Measurements from ENCODE around the gene RAD51B. TPM values are rescaled to one million over a fixed set of nuclear protein-coding genes. Genes with fewer than 3 reads are reported as not detected.
"Not testable (repeated sequence)": the region's sequence is repeated elsewhere in the genome, so short reads cannot be mapped to it uniquely, and the experiment has no call there.

RAD51B gene
- total RNA-seq, 2 donors from 2014 or later = 42.6 to 50.0 TPM

DNA sequence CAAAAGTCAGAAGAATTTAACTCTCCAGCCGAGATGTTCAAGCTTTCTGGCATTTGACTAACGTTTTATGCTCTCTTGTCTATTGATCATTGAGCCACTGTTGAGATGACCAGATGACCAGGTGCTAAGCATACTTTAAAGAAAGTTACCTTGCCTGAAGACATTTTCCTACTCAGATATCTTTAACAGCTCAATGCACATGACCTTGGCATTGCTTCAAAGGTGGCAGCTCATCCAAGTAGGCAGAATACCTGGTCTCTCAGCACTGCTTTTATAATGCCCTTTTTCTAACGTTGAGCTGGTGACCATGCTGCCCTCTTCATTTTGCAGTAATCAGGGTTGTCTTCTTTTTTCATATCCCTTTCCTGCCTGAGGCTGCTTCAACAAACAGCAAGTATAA is 358.1 kb downstream of the RAD51B start:
- Mint-ChIP-seq H3K27me3 (ENCODE audit: low read depth) (peaks cover 8% of the 10 kb centered on the region), H3K9me3 (no peaks in the 10 kb centered on the region), H3K27ac (no peak overlapping the region), H3K4me3 (no peak overlapping the region), H3K4me1 (ENCODE audit: low read depth) (peaks cover 23% of the 10 kb centered on the region), H3K36me3 (ENCODE audit: insufficient read depth in 2 of 2) (no peaks in the 10 kb centered on the region)
- ATAC-seq (replicated peaks in 1 of 2) (no peak), DNase-seq (no peak)

- Mint-ChIP-seq H3K4me1 (ENCODE audit: low read depth) (peaks cover 28% of the 10 kb centered on the region), H3K9me3 (no peaks in the 10 kb centered on the region), H3K27me3 (ENCODE audit: low read depth) (peaks cover 8% of the 10 kb centered on the region), H3K27ac (no peak overlapping the region), H3K4me3 (no peak overlapping the region), H3K36me3 (ENCODE audit: insufficient read depth in 2 of 2) (no peaks in the 10 kb centered on the region)
- ATAC-seq (replicated peaks in 1 of 2) = no peak
- DNase-seq = no peak
Observed at GRCh38 chr14:68178282-68178681, 358.7 kb downstream of the RAD51B start.

DNA sequence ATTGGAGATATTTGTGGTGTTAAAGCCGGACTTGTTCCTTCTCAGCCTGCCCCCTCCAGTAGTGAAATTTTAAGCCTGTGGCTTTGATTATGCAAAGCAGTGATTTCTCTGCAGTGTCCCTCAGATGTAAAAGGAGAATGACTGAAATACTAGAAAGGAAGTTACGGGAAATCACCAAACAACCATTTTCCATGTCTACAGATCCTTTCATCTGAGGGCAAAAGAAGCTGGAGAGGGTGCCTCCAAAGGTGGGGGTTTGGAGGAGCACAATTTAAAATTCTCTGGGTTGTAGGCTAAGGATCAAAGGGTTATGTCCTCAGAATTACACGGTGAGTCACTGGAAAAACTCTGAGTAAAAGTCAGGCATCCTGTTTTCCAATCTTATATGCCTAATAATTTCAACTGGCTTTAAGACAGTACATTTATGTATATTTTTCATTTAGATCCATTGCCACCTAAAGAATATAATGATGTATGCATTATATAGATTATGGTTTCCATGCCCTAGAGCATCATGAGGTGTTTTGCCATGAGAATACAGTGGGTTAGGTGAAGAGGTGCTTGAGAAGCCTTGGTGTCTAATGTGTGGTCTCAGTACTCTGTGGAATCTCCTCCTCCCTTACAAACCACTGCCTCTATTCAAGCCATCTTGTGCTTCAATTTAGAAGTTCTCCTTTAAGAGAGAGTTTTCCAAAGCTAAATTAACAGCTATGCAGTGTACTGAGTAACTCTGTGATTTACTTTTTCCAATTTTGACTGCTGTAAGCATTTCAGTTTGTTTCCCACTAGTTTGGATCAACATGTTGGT is 362.1 kb downstream of the RAD51B start:
- no peaks in the 10 kb centered on the region for H3K9me3 Mint-ChIP-seq
- H3K36me3 Mint-ChIP-seq (ENCODE audit: insufficient read depth in 2 of 2) = no peaks in the 10 kb centered on the region
- ATAC-seq (replicated peaks in 1 of 2) (peak; percentile 21 to 26), DNase-seq (no peak)
- peaks cover 8% of the 10 kb centered on the region for H3K27me3 Mint-ChIP-seq (ENCODE audit: low read depth)
- no peak overlapping the region for H3K27ac Mint-ChIP-seq
- H3K4me3 Mint-ChIP-seq = no peak overlapping the region
- H3K4me1 Mint-ChIP-seq (ENCODE audit: low read depth) = peaks cover 32% of the 10 kb centered on the region

- no peaks in the 10 kb centered on the region for H3K36me3 Mint-ChIP-seq (ENCODE audit: insufficient read depth in 2 of 2)
- peak overlapping the region; percentile 33 to 83 for H3K4me3 Mint-ChIP-seq
- H3K27ac Mint-ChIP-seq = peak overlapping the region; percentile 93
- DNase-seq = peak; percentile 6 to 10
- peak; percentile 90 to 95 for ATAC-seq (replicated peaks in 1 of 2)
- H3K9me3 Mint-ChIP-seq = no peaks in the 10 kb centered on the region
- H3K4me1 Mint-ChIP-seq (ENCODE audit: low read depth) = peaks cover 32% of the 10 kb centered on the region
- peaks cover 8% of the 10 kb centered on the region for H3K27me3 Mint-ChIP-seq (ENCODE audit: low read depth)
Observed at GRCh38 chr14:68182492-68182891, 362.9 kb downstream of the RAD51B start.

DNA sequence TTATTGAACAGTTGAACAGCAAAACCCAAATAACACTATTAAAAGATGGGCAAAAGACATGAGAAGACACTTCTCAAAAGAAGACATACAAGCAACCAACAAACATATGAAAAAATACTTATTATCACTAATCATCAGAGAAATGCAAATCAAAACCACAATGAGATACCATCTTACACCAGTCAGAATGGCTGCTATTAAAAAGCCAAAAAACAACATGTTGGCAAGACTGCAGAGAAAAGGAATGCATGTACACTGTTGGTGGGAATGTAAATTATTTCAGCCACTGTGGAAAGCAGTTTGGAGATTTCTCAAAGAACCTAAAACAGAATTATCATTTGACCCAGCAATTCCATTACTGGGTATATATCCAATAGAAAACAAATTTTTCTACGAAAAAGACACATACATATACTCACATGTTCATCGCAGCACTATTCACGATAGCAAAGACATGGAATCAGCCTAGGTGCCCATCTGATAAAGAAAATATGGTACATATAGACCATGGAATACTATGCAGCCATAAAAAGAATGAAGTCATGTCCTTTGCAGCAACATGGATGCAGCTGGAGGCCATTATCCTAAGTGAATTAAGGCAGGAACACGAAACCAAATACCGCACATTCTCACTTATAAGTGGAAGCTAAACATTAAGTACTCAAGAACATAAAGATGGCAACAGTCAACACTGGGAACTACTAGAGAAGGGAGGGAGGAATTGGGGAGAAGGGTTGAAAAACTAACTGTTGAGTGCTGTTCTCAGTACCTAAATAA is 367.1 kb downstream of the RAD51B start:
- ATAC-seq (replicated peaks in 1 of 2); H3K4me3 Mint-ChIP-seq; DNase-seq; H3K9me3 Mint-ChIP-seq; H3K27ac Mint-ChIP-seq; H3K36me3 Mint-ChIP-seq (ENCODE audit: insufficient read depth in 2 of 2); H3K27me3 Mint-ChIP-seq (ENCODE audit: low read depth): not testable (repeated sequence)
- peaks cover 19% of the 10 kb centered on the region for H3K4me1 Mint-ChIP-seq (ENCODE audit: low read depth)

- H3K4me3 Mint-ChIP-seq = no peak overlapping the region
- no peaks in the 10 kb centered on the region for H3K27me3 Mint-ChIP-seq (ENCODE audit: low read depth)
- peaks cover 0 to 2% of the 10 kb centered on the region in 2 donors for H3K36me3 Mint-ChIP-seq (ENCODE audit: insufficient read depth in 2 of 2)
- no peaks in the 10 kb centered on the region for H3K9me3 Mint-ChIP-seq
- ATAC-seq (replicated peaks in 1 of 2) (no peak), DNase-seq (no peak)
- no peak overlapping the region for H3K27ac Mint-ChIP-seq
- H3K4me1 Mint-ChIP-seq (ENCODE audit: low read depth) = peaks cover 4% of the 10 kb centered on the region
Observed at GRCh38 chr14:68188174-68188573, 368.6 kb downstream of the RAD51B start.

- Mint-ChIP-seq H3K9me3 (no peaks in the 10 kb centered on the region), H3K27ac (no peak overlapping the region), H3K4me3 (no peak overlapping the region), H3K36me3 (ENCODE audit: insufficient read depth in 2 of 2) (peaks cover 0 to 2% of the 10 kb centered on the region in 2 donors), H3K27me3 (ENCODE audit: low read depth) (no peaks in the 10 kb centered on the region), H3K4me1 (ENCODE audit: low read depth) (peaks cover 9% of the 10 kb centered on the region)
- ATAC-seq (replicated peaks in 1 of 2) = no peak
- DNase-seq = no peak
Observed at GRCh38 chr14:68190032-68190431, 370.5 kb downstream of the RAD51B start.

GRCh38 chr14:68191567-68192321 is 372.2 kb downstream of the RAD51B start:
- DNase-seq = no peak
- peak in 1 of 2 donors; percentile 54 for ATAC-seq (replicated peaks in 1 of 2)
- Mint-ChIP-seq H3K9me3 (no peaks in the 10 kb centered on the region), H3K36me3 (ENCODE audit: insufficient read depth in 2 of 2) (peaks cover 0 to 2% of the 10 kb centered on the region in 2 donors), H3K4me1 (ENCODE audit: low read depth) (peaks cover 9% of the 10 kb centered on the region), H3K27me3 (ENCODE audit: low read depth) (no peaks in the 10 kb centered on the region), H3K27ac (no peak overlapping the region), H3K4me3 (no peak overlapping the region)

- Mint-ChIP-seq H3K4me1 (ENCODE audit: low read depth) (peaks cover 9% of the 10 kb centered on the region), H3K36me3 (ENCODE audit: insufficient read depth in 2 of 2) (peaks cover 0 to 2% of the 10 kb centered on the region in 2 donors), H3K27ac (no peak overlapping the region), H3K4me3 (no peak overlapping the region), H3K27me3 (ENCODE audit: low read depth) (no peaks in the 10 kb centered on the region), H3K9me3 (no peaks in the 10 kb centered on the region)
- ATAC-seq (replicated peaks in 1 of 2) (no peak), DNase-seq (no peak)
Observed at GRCh38 chr14:68192935-68193334, 373.4 kb downstream of the RAD51B start.

DNA sequence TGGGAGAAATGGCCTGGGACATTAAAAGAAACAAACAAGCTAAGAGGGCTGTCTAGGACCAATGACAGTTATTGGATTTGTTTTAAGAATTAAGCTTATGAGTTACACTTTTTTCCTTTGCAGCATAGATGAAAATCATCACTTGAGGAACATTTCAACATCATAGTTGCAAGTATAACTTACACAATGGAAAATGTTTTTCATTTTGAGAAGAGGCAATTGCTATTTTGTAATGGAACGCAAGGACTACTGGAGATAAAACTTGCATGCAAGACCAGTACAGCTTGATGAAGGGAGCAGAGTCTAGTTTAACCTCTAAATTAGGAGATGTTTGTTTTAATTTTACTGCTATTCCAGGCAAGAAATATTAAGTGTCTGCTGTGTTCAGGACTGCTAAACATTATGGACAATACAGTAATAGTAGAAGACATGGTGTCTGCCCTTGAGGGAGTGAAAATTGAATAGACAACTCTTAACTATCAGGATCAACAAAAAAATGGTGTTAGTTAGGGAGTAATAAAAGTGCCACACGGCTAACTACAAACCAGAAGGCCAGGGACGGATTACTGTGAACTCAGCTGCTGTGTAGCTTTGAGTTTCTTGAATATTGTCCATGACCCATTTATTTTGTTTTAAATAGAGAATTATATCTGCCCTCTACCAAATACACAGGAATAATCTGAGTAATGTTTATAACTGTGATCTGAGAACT is 374.5 kb downstream of the RAD51B start:
- DNase-seq (no peak), ATAC-seq (replicated peaks in 1 of 2) (no peak)
- no peak overlapping the region for H3K4me3 Mint-ChIP-seq
- peaks cover 14% of the 10 kb centered on the region for H3K4me1 Mint-ChIP-seq (ENCODE audit: low read depth)
- no peaks in the 10 kb centered on the region for H3K9me3 Mint-ChIP-seq
- H3K27me3 Mint-ChIP-seq (ENCODE audit: low read depth) = no peaks in the 10 kb centered on the region
- H3K36me3 Mint-ChIP-seq (ENCODE audit: insufficient read depth in 2 of 2) = no peaks in the 10 kb centered on the region
- H3K27ac Mint-ChIP-seq = no peak overlapping the region

GRCh38 chr14:68195126-68195525 is 375.5 kb downstream of the RAD51B start:
- no peak overlapping the region for H3K27ac Mint-ChIP-seq
- DNase-seq (no peak), ATAC-seq (replicated peaks in 1 of 2) (no peak)
- no peak overlapping the region for H3K4me3 Mint-ChIP-seq
- no peaks in the 10 kb centered on the region for H3K27me3 Mint-ChIP-seq (ENCODE audit: low read depth)
- no peaks in the 10 kb centered on the region for H3K9me3 Mint-ChIP-seq
- peaks cover 24% of the 10 kb centered on the region for H3K4me1 Mint-ChIP-seq (ENCODE audit: low read depth)
- H3K36me3 Mint-ChIP-seq (ENCODE audit: insufficient read depth in 2 of 2) = no peaks in the 10 kb centered on the region

DNA sequence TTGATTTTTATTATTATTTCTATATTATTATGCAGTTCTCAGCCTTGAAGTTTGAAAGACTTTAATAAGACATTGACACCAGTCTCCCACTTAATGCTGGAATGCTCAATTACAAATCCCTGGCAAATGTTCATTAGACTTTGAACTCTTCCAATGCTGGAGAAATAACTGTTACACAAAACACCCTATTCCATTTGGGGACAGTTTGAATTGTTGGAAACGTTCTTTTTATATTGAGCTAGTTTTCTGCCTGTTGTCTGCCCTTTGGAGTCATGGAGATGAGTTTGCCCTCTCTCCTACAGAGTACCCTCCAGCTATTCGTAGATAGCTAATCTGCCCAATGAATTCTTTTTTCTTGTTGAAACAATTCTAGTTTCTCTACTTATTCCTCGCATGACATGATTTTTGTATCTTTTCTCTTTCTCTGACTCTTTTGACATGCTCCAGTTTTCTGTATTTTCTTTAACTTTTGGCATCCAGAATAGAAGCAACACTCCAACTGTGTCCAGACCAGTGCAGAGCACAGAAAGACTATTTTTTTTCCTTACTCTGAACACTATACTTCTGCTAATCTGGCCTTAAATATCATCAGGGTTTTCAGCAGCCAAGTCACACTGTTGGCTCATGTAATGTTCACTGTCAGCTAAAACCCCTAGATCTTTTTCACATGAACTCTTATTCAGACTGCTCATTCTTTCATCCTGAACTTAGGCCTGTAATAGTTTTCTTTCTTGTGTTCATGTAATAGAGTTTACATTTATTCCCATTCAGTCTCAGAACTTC is 379.3 kb downstream of the RAD51B start:
- no peaks in the 10 kb centered on the region for H3K27me3 Mint-ChIP-seq (ENCODE audit: low read depth)
- DNase-seq = no peak
- ATAC-seq (replicated peaks in 1 of 2) = no peak
- peaks cover 24% of the 10 kb centered on the region for H3K4me1 Mint-ChIP-seq (ENCODE audit: low read depth)
- no peaks in the 10 kb centered on the region for H3K9me3 Mint-ChIP-seq
- H3K4me3 Mint-ChIP-seq = no peak overlapping the region
- H3K36me3 Mint-ChIP-seq (ENCODE audit: insufficient read depth in 2 of 2) = no peaks in the 10 kb centered on the region
- H3K27ac Mint-ChIP-seq = no peak overlapping the region
